CD4-positive, alpha-beta T cell (primary cell): Measurements from ENCODE around the gene CAMK2A. TPM values are rescaled to one million over a fixed set of nuclear protein-coding genes. Genes with fewer than 3 reads are reported as not detected.

ENCODE experiments used
- ATAC-seq: fragments of 200-7000 bp; cut with Tn5 transposase; one replicate; pipeline ENCODE4 v1.10.0; 2022; ENCODE audit warnings: mild to moderate bottlenecking; ENCODE audit not compliant: poor library complexity
- CTCF ChIA-PET: fragments of 350-600 bp; sonication (Branson Sonifier 250); formaldehyde crosslinking; loops from one replicate; lab custom pipeline; 2021; ENCODE audit warnings: antibody characterized with exemption, inconsistent platforms; lab: Charles Lee
- POLR2A ChIA-PET: fragments of 350-600 bp; sonication (Branson Sonifier 250); formaldehyde crosslinking; loops from one replicate; lab custom pipeline; 2021; ENCODE audit warnings: antibody characterized with exemption, inconsistent platforms; lab: Charles Lee
- DNase-seq, 14 experiments: peaks; one replicate each; pipeline ENCODE4 v3.0.0-alpha.2; 2013 to 2020; ENCODE audit warnings: mixed read lengths in 2 of 14
- H3K27ac ChIP-seq, 2 donors: one replicate each; pipeline versions ENCODE4 v1.5.1 to v1.7.0; 2013; ENCODE audit warnings: low read length in 2 of 2, low read depth in 1 of 2, mild to moderate bottlenecking in 1 of 2
- H3K27me3 ChIP-seq, 2 experiments: 1 replicate in 1 of 2; 2 replicates in 1 of 2; pipeline versions ENCODE4 v1.6.1 to v1.7.0; 2013; ENCODE audit warnings: low read length in 2 of 2, control low read depth in 1 of 2, mild to moderate bottlenecking in 1 of 2, moderate library complexity in 1 of 2; ENCODE audit not compliant: insufficient read depth in 2 of 2, control insufficient read depth in 1 of 2
- H3K36me3 ChIP-seq: one replicate; pipeline ENCODE4 v1.6.1; 2013; ENCODE audit warnings: low read length, control low read depth; ENCODE audit not compliant: insufficient read depth
- H3K4me1 ChIP-seq: one replicate; pipeline ENCODE4 v1.6.1; 2013; ENCODE audit warnings: low read length, control low read depth; ENCODE audit not compliant: insufficient read depth
- H3K4me3 ChIP-seq: one replicate; pipeline ENCODE4 v1.5.1; 2013; ENCODE audit warnings: mild to moderate bottlenecking, low read length, moderate library complexity
- H3K9me3 ChIP-seq, 2 experiments: 1 replicate in 1 of 2; 2 replicates in 1 of 2; pipeline versions ENCODE4 v1.6.1 to v1.7.0; 2013; ENCODE audit warnings: low read length in 2 of 2, mild to moderate bottlenecking in 2 of 2, control low read depth in 1 of 2, moderate library complexity in 1 of 2; ENCODE audit not compliant: control insufficient read depth in 1 of 2, insufficient read depth in 1 of 2
- H3K27ac Mint-ChIP-seq: one replicate; pipeline ENCODE4 v1.8.0; 2020; ENCODE audit warnings: mixed read lengths
- H3K27me3 Mint-ChIP-seq: one replicate; pipeline ENCODE4 v1.8.0; 2021; ENCODE audit warnings: mixed read lengths
- H3K36me3 Mint-ChIP-seq: one replicate; pipeline ENCODE4 v1.8.0; 2021; ENCODE audit warnings: low read depth, mixed read lengths
- H3K4me1 Mint-ChIP-seq: one replicate; pipeline ENCODE4 v1.8.0; 2021; ENCODE audit warnings: low read depth, mixed read lengths
- H3K4me3 Mint-ChIP-seq: one replicate; pipeline ENCODE4 v1.8.0; 2020; ENCODE audit warnings: mild to moderate bottlenecking, mixed read lengths
- H3K9me3 Mint-ChIP-seq: one replicate; pipeline ENCODE4 v1.8.0; 2020; ENCODE audit warnings: mixed read lengths
- intact Hi-C, 2 experiments: fragments of 100-400 bp; cut with DNase I in 1 of 2; cut with micrococcal nuclease in 1 of 2; formaldehyde crosslinking; loops; one replicate each; pipeline versions ENCODE4 v1.15.1 to v1.9.0; 2023 to 2025; cut with DNase I, micrococcal nuclease
- total RNA-seq, 174 experiments: library from RNA in 2 of 174; stranded (reverse) in 2 of 174; gene quantifications; one replicate each; pipeline ENCODE4 v1.2.3 and lab custom pipeline; 2021 to 2026
- TF ChIP-seq, protein P1 (sequence below): fragments of 200-600 bp; IDR thresholded peaks from one replicate; pipeline ENCODE4 v1.8.0; 2022; ENCODE audit warnings: antibody characterized with exemption, mild to moderate bottlenecking

Gene CAMK2A
- total RNA-seq, 2 experiments from 2014 or later = 0.05 to 0.22 TPM

DNA sequence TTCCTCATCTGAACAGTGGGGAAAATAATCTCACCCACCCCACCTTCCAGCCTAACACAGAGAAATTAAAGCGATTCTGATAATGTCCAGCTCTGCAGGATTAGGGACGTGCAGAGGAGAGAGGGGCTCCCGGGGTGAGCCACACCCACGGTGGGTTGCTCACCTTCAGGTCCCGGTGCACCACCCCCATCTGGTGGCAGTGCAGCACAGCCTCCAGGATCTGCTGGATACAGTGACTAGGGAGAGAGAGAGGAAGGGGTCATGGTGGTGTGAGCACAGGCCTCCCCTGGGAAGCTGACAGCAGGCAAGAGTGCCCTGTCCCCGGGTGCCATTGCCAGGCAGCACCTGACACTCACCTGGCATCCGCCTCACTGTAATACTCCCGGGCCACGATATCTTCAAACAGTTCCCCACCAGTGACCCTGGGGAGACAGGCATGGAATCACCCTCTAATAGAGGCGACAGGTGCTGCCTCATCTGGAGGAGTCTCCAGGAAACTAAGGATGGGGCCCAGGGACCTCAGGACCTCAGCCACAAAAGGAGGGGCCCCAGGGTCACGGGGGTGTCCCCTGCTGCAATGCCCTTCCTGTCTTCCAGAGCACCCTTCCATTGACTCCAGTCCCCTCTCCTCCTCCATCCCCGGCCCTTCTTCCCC is 33.0 kb downstream of the CAMK2A start:
- Mint-ChIP-seq H3K4me1 (no peaks in the 10 kb centered on the region), H3K4me3 (no peak overlapping the region), H3K36me3 (no peaks in the 10 kb centered on the region), H3K27me3 (no peaks in the 10 kb centered on the region), H3K27ac (no peak overlapping the region), H3K9me3 (no peaks in the 10 kb centered on the region)
- DNase-seq (no peak), ATAC-seq (no peak)
- Histone ChIP-seq H3K4me1 (no peaks in the 10 kb centered on the region), H3K27me3 (no peaks in the 10 kb centered on the region), H3K9me3 (no peaks in the 10 kb centered on the region), H3K36me3 (no peaks in the 10 kb centered on the region), H3K4me3 (no peak overlapping the region), H3K27ac (no peak overlapping the region)
- ChIA-PET CTCF (no interaction called here), POLR2A (no interaction called here)
- intact Hi-C loops = no loop called here
- TF ChIP-seq, protein P1, sequence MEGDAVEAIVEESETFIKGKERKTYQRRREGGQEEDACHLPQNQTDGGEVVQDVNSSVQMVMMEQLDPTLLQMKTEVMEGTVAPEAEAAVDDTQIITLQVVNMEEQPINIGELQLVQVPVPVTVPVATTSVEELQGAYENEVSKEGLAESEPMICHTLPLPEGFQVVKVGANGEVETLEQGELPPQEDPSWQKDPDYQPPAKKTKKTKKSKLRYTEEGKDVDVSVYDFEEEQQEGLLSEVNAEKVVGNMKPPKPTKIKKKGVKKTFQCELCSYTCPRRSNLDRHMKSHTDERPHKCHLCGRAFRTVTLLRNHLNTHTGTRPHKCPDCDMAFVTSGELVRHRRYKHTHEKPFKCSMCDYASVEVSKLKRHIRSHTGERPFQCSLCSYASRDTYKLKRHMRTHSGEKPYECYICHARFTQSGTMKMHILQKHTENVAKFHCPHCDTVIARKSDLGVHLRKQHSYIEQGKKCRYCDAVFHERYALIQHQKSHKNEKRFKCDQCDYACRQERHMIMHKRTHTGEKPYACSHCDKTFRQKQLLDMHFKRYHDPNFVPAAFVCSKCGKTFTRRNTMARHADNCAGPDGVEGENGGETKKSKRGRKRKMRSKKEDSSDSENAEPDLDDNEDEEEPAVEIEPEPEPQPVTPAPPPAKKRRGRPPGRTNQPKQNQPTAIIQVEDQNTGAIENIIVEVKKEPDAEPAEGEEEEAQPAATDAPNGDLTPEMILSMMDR = no peak

DNA sequence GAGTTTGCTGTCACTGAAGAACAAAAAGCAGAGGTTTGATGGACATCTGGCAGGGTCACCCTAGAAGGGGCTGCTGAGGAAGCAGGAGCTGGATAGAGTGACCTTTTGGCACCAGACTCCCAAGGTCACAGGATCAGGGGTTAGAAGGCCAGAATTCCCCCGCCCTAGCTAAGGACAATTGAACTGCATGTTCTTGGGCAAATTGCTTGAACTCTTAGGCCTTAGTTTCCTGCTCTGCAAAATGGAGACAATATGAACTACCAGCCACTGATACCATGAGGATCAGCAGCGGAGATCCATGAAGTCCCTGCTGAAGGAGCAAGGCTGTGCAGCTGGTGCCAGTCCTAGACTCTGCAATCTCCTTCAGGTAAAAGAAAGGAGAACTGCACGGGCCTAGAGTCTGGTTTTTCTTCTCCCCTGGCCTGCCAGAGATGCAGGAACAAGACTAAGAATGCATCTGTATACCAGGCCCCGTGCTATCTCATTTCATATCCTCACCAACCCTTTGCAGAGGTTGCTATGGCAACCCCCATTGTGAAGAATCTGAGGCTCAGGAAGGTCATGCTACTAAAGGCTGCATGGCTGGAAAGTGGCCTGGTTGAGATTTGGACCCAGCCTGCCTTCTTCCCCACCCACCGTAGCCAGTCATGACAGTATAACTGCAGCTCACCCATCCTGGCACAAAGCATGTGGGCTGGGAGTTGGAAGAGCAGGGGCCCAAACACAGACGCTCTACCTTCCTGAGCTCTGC is 33.7 kb downstream of the CAMK2A start:
- Mint-ChIP-seq H3K36me3 (no peaks in the 10 kb centered on the region), H3K27ac (no peak overlapping the region), H3K4me1 (no peaks in the 10 kb centered on the region), H3K9me3 (no peaks in the 10 kb centered on the region), H3K4me3 (no peak overlapping the region), H3K27me3 (no peaks in the 10 kb centered on the region)
- TF ChIP-seq, protein P1 = no peak
- no peaks in the 10 kb centered on the region for H3K9me3 ChIP-seq
- no peak overlapping the region for H3K27ac ChIP-seq
- no peaks in the 10 kb centered on the region for H3K27me3 ChIP-seq
- no peak for DNase-seq
- H3K4me1 ChIP-seq = no peaks in the 10 kb centered on the region
- ATAC-seq = no peak
- intact Hi-C loops = no loop called here
- no peak overlapping the region for H3K4me3 ChIP-seq
- ChIA-PET POLR2A (no interaction called here), CTCF (no interaction called here)
- H3K36me3 ChIP-seq = no peaks in the 10 kb centered on the region

DNA sequence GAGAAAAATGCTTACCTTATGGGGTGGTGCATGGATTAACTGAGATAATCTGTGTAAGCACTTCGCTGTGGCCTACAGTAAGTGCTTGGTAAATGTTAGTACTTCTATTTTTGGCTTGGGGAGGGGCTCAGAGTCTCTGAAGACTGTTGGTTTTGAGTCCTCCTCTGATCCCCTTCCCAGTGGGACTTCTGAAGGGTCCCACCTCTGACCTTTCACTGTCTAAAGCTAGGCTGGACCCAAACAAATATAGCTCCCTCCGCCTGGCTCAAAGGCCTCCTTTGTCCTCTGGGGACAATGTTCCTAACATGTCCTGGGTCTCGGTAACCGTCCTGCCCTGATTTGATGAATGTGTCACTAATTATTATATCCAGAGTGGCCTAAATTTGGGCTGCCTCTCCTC is 34.8 kb downstream of the CAMK2A start:
- no peak overlapping the region for H3K4me3 ChIP-seq
- no peaks in the 10 kb centered on the region for H3K4me1 ChIP-seq
- Mint-ChIP-seq H3K27ac (no peak overlapping the region), H3K4me3 (no peak overlapping the region), H3K36me3 (no peaks in the 10 kb centered on the region), H3K27me3 (no peaks in the 10 kb centered on the region), H3K9me3 (no peaks in the 10 kb centered on the region), H3K4me1 (no peaks in the 10 kb centered on the region)
- DNase-seq (no peak), ATAC-seq (no peak)
- H3K36me3 ChIP-seq = no peaks in the 10 kb centered on the region
- intact Hi-C loops = no loop called here
- ChIA-PET POLR2A (no interaction called here), CTCF (no interaction called here)
- no peak overlapping the region for H3K27ac ChIP-seq
- TF ChIP-seq, protein P1 = no peak
- no peaks in the 10 kb centered on the region for H3K9me3 ChIP-seq
- no peaks in the 10 kb centered on the region for H3K27me3 ChIP-seq
